Upper lobe of right lung (tissue), 1 donor: ENCODE data around the gene KANSL2. TPM values are rescaled to one million over a fixed set of nuclear protein-coding genes. Genes with fewer than 3 reads are reported as not detected.

Experiments
- ATAC-seq: fragments of 200-7000 bp; cut with Tn5 transposase; one replicate; pipeline ENCODE4 v1.9.1; 2020; ENCODE audit warnings: mild to moderate bottlenecking, moderate library complexity
- DNase-seq: peaks from one replicate; pipeline ENCODE4 v3.0.0-alpha.2; 2020
- H3K27ac ChIP-seq: fragments of 200-600 bp; one replicate; pipeline ENCODE4 v1.8.0; 2022
- H3K27me3 ChIP-seq: fragments of 200-600 bp; one replicate; pipeline ENCODE4 v1.8.0; 2022; ENCODE audit warnings: mild to moderate bottlenecking
- H3K36me3 ChIP-seq: fragments of 200-600 bp; one replicate; pipeline ENCODE4 v1.8.0; 2022
- H3K4me1 ChIP-seq: fragments of 200-600 bp; one replicate; pipeline ENCODE4 v1.8.0; 2022
- H3K4me3 ChIP-seq: fragments of 200-600 bp; one replicate; pipeline ENCODE4 v1.8.0; 2022; ENCODE audit warnings: mild to moderate bottlenecking
- H3K9me3 ChIP-seq: fragments of 200-600 bp; one replicate; pipeline ENCODE4 v1.8.0; 2022
- CTCF ChIP-seq: fragments of 200-600 bp; IDR thresholded peaks from one replicate; pipeline ENCODE4 v1.8.0; 2022; ENCODE audit warnings: antibody characterized with exemption
- intact Hi-C: fragments of 100-400 bp; cut with DNase I; formaldehyde crosslinking; loops from one replicate; pipeline ENCODE4 v1.11.0; 2022
- microRNA-seq: library from miRNA; unstranded; fragments of <30 nt; microRNA quantifications from one replicate; pipeline ENCODE4 v1.2.0, GENCODE V29; 2020; ENCODE audit warnings: borderline microRNAs expressed
- total RNA-seq: library from RNA; stranded (reverse); fragmentation: NEBNext Ultra II Directional; extraction: Animal tissue kit (Norgen Biotek cat#: 25700); gene quantifications from one replicate; pipeline ENCODE4 v1.2.1, GENCODE V29; 2021
- donor health status: DM: no; HTN: yes; CAD: no; lungs with severe emphysema.

The KANSL2 gene
- total RNA-seq, 1 donor from 2014 or later = 24.7 TPM

- no peaks in the 10 kb centered on the region for H3K4me1 ChIP-seq
- peak; percentile 98 for ATAC-seq
- no peaks in the 10 kb centered on the region for H3K9me3 ChIP-seq
- no peak overlapping the region for H3K4me3 ChIP-seq
- no peaks in the 10 kb centered on the region for H3K36me3 ChIP-seq
- peak; percentile 95 for TF ChIP-seq CTCF
- H3K27me3 ChIP-seq = peaks cover 6% of the 10 kb centered on the region
- DNase-seq = no peak
- intact Hi-C loops = no loop called here
- H3K27ac ChIP-seq = no peak overlapping the region
Measured at GRCh38 chr12:48618541-48618940, 63.5 kb downstream of the KANSL2 start.

- Histone ChIP-seq H3K9me3 (no peaks in the 10 kb centered on the region), H3K36me3 (no peaks in the 10 kb centered on the region), H3K27me3 (peaks cover 6% of the 10 kb centered on the region), H3K4me1 (no peaks in the 10 kb centered on the region), H3K27ac (no peak overlapping the region), H3K4me3 (no peak overlapping the region)
- TF ChIP-seq CTCF = no peak
- ATAC-seq = no peak
- intact Hi-C loops = no loop called here
- no peak for DNase-seq
Measured at GRCh38 chr12:48615681-48616080, 66.4 kb downstream of the KANSL2 start.

GRCh38 chr12:48613321-48613720 is 68.7 kb downstream of the KANSL2 start:
- ATAC-seq = no peak

More at GRCh38 chr12:48613321-48613720, 68.7 kb downstream of the KANSL2 start:
- peaks cover 4% of the 10 kb centered on the region for H3K9me3 ChIP-seq
- H3K36me3 ChIP-seq = no peaks in the 10 kb centered on the region
- no peak for DNase-seq
- intact Hi-C loops = no loop called here
- peaks cover 6% of the 10 kb centered on the region for H3K27me3 ChIP-seq
- H3K4me3 ChIP-seq = no peak overlapping the region
- TF ChIP-seq CTCF = no peak
- no peaks in the 10 kb centered on the region for H3K4me1 ChIP-seq
- H3K27ac ChIP-seq = no peak overlapping the region

Small RNAs within 50 kb of the gene (microRNA-seq; reads per million reads assigned to microRNA genes)
- not detected for gene MIR1291

Other genes starting within 250 kb of the KANSL2 start
- 0.43 TPM for gene ANP32D, start 209.7 kb downstream of the KANSL2 start, total RNA-seq
- gene C12orf54, start 199.7 kb downstream of the KANSL2 start, total RNA-seq = not detected
- not detected for gene OR8S1, start 156.6 kb downstream of the KANSL2 start, total RNA-seq
- not detected for gene LALBA, start 112.2 kb downstream of the KANSL2 start, total RNA-seq
- gene CCNT1, start 34.5 kb upstream of the KANSL2 start, total RNA-seq = 31.2 TPM
- 42.9 TPM for gene ADCY6, start 106.9 kb upstream of the KANSL2 start, total RNA-seq
- gene CACNB3, start 136.3 kb upstream of the KANSL2 start, total RNA-seq = 24.4 TPM
- gene DDX23, start 169.9 kb upstream of the KANSL2 start, total RNA-seq = 77.2 TPM
- gene RND1, start 183.6 kb upstream of the KANSL2 start, total RNA-seq = 7.1 TPM
- gene FKBP11, start 243.3 kb upstream of the KANSL2 start, total RNA-seq = 19.5 TPM